Measurements from ENCODE around the gene FGFBP3. TPM values are rescaled to one million over a fixed set of nuclear protein-coding genes. Genes with fewer than 3 reads are reported as not detected.
"Not testable (repeated sequence)": the region's sequence is repeated elsewhere in the genome, so short reads cannot be mapped to it uniquely, and the experiment has no call there.

FGFBP3 gene
- total RNA-seq, 1 donor from 2014 or later = 0.22 TPM

GRCh38 chr10:91907914-91908336 is 1.4 kb downstream of the FGFBP3 start:
- intact Hi-C loops (cut with DNase I) = no loop called here
- DNase-seq (no peak), ATAC-seq (ENCODE audit: poor library complexity) (peak; percentile 3)

GRCh38 chr10:91907033-91907594 is 2.2 kb downstream of the FGFBP3 start:
- DNase-seq (no peak), ATAC-seq (ENCODE audit: poor library complexity) (no peak)
- intact Hi-C loops (cut with DNase I) = no loop called here

DNA sequence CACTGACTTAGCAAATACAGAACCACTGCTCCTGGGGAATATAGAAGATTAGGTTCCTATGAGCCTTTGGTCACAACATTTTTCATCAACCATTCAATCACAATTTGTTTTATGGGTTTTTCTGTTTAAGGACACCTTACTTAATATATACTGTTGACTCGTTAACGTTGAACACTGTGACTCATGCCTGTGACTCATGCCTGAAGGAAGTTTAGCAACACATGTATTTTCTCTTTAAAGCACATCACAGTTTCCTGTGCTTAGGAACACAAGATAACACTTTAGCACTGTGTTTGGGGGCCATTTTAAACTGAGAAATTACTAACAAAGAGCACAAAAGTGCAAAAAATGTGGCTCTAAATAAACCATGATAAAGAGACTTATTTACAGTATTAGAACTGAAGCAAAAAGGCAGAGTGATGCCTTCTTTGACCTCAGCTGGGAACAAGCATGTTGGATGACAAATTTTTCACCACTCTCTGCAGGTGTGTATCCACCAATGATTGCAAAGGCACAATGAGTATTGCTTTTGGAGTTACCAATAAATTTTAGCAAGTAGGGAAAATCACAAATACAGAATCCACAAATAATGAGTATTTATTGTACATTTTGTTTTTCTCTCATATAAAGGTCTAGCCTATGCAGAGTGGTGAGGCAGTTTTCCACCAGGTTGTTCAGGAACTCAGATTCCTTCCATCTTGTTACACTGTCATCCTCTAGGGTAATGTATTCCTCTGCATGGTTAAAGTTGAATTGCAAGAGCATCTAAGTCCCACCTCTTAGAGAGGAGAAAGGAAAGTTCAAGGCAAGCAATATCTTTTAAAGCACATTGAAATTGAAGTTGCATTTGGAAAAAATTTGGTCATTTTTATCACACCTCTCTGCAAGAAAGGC is 7.3 kb downstream of the FGFBP3 start:
- ATAC-seq (ENCODE audit: poor library complexity) = peak; percentile 49
- intact Hi-C loops (cut with DNase I) = no loop called here
- no peak for DNase-seq

GRCh38 chr10:91897421-91897820 is 11.9 kb downstream of the FGFBP3 start:
- ATAC-seq (ENCODE audit: poor library complexity) (no peak), DNase-seq (no peak)
- intact Hi-C loops (cut with DNase I) = no loop called here

DNA sequence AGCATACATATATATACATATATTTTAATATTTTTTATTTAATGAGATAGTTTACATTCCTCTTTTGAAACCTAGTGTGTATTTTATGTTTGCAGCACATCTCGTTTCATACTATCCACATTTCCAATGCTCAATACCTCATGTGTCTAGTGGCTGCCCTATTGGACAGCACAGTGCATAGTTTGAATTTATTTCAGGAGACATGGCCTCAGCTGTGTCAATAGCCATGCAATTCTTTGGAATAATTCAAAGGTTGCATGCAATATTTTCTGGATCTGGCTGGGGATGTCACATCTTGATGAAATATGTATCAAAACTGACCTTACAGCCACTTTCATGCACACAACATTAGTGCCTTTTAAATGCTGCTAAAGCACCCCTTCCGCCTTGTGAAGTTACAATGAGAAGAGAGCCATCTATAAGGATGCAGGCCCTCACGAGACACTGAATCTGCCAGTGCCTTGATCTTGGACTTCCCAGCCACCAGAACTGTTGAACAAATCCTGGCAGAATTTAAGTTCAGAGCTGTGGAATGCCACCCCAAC is 13.0 kb downstream of the FGFBP3 start:
- ATAC-seq (ENCODE audit: poor library complexity) = no peak
- no peak for DNase-seq
- intact Hi-C loops (cut with DNase I) = no loop called here

GRCh38 chr10:91894261-91894685 is 15.0 kb downstream of the FGFBP3 start:
- ATAC-seq (ENCODE audit: poor library complexity); intact Hi-C loops (cut with DNase I); DNase-seq: not testable (repeated sequence)

- no peak for ATAC-seq (ENCODE audit: poor library complexity)
- intact Hi-C loops (cut with DNase I) = no loop called here
- no peak for DNase-seq
These were observed 16.2 kb downstream of the FGFBP3 start for GRCh38 chr10:91893051-91893450.

- ATAC-seq (ENCODE audit: poor library complexity) (no peak), DNase-seq (no peak)
- intact Hi-C loops (cut with DNase I) = no loop called here
These were observed 17.9 kb downstream of the FGFBP3 start for GRCh38 chr10:91891125-91892001.

DNA sequence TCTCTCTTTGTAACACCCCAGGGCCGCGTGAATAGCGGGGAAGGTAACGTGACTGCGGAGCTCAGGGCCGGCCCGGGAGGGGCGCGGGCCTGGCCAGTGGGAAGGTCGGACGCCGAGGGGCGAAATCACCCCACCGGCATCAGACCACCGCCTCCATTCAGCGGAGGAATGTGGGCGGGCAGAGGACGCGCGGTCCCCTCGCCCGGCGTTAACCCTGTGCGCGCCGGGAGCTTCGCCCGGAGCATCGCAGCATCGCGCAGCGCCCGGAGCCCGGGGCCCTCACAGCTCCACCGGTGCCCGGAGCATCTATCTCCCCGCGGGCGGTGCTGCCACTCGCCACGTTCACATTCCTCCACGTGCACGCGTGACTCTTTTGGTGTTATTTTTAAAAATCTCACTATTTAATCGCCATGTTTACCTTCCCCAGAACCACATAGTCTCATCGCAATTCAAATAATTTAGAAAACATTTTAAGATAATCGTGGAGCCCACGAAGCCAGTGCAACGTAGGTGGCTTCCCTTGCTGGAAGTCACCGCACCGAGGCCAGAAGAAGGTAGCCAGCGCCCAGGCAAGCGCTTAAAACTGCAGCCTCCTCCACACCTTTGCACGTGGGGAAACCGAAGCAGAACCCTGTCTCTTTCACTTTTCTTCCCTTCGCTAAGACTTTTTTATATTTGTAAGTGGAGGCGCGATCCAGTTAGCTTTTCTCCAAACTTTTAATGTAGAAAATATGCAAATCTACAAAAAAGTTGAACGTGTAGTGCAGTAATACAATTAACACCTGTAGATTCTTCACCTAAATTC is 21.8 kb downstream of the FGFBP3 start:
- intact Hi-C loops (cut with DNase I) = no loop called here
- peak; percentile 54 for ATAC-seq (ENCODE audit: poor library complexity)
- DNase-seq = no peak

- no peak for DNase-seq
- intact Hi-C loops (cut with DNase I) = no loop called here
- no peak for ATAC-seq (ENCODE audit: poor library complexity)
These were observed 22.4 kb downstream of the FGFBP3 start for GRCh38 chr10:91886954-91887271.

- intact Hi-C loops (cut with DNase I) = no loop called here
- DNase-seq (no peak), ATAC-seq (ENCODE audit: poor library complexity) (no peak)
These were observed 23.8 kb downstream of the FGFBP3 start for GRCh38 chr10:91885362-91886079.

DNA sequence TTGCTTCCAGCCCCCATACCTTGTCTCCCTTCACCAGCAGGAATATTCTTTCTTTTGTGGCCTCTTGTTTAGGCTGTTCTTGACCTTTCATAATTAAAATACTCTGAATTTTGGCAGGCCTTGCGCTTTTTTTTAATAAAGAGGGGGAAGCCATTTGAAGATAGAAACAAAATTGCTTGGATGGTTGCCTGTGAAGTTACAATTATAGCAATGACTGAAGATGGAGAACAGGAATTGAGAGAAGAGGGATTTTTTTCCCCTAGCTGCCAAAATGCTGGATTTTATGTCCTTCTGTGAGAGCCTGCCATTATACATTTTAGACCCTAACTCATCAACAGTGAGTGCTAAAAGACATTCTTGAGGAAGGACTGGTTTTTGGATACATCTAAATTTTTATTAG is 24.8 kb downstream of the FGFBP3 start:
- ATAC-seq (ENCODE audit: poor library complexity) (no peak), DNase-seq (no peak)
- intact Hi-C loops (cut with DNase I) = no loop called here

DNA sequence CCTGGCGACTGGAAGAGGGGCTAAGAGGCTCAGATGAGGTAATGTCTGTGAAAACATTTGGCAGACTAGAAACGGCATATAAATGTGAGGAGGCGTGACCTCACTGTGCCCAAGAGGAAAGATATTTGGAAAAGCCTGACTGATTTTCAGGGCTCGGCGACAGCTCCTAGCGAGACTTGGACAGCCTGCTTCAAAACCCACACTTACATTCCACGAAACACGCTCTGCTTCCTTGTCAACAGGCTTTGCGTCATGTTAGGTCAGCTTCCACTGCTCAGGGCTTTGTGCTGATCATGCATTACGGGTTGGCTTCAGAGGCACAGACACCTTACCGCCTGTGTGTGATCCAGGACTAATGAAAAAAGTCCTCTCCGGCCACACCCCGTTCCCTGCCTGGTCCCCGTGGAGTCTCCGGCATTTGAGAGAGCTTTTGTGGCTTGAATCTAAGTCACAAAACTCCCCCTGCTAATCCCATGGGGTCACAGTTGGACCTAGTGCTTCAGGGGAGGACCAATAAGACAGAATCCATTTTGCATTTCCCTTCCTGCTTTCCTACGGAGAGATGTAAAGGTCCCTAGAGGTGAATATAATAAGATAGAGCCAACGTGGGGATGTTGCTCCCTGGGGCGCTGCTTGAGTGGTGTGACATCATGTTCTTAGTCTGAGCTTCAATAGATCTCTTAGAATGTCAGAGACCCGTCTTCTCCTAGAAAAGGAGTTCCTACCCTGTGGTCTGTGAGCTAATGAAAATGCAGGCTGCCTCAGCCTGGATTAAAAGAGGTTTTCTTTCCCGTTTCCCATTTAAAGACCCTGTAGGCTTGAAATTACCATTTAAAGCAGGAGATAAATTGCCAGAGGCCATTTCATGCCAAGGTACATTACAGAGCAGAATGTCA is 25.5 kb downstream of the FGFBP3 start:
- intact Hi-C loops (cut with DNase I) = no loop called here
- no peak for DNase-seq
- ATAC-seq (ENCODE audit: poor library complexity) = peak; percentile 85

DNA sequence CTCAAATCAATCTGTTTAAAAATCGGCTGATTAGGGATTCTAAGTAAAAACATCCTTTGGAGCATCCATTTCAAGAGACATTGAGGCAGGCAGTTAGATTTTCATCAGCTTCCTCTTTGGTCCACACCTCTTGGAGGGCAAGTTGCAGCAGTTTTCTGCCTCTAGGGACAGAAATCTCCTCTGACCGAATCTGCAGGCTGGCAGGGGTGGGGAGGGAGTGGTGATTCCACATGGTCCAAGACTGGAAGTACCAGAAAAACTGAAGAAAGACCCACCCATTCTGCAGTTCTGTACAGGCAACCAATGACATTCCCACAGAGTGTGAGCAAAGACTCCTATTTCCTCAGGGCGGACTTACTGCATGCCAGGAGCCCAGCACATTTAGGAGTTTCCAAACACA is 29.0 kb downstream of the FGFBP3 start:
- intact Hi-C loops (cut with DNase I) = no loop called here
- DNase-seq (no peak), ATAC-seq (ENCODE audit: poor library complexity) (peak; percentile 23)

DNA sequence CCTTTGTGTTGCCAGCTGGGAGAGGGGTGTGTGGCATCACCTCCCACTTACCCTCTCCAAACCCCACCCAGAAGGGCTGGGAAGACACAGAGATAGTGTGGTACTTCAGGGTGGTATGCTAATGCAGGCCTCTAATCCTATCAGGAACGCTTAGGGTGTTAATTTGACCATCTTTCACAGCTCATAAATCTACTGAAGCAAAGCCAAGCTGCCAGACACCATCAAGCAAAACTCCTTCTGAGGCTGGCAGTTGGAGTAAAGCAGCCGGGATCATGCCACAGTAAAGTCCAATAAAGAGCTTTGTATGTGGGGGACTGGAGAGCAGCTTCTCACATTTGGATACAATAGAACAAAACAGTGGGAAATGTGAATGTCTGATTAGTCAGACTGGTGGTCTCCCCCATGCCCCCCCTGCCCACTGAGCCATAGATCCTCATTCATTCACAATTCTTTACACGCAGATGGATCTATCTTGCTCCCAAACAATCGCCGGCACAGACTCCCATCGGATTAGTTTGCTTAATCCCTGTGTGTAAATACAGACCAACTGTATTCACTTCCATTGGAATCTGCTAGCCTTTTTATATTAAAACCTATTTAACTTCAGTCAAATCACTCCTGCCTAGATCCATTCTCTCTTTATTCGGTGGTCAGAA is 29.6 kb downstream of the FGFBP3 start:
- no peak for ATAC-seq (ENCODE audit: poor library complexity)
- intact Hi-C loops (cut with DNase I) = no loop called here
- no peak for DNase-seq

- DNase-seq (no peak), ATAC-seq (ENCODE audit: poor library complexity) (no peak)
- intact Hi-C loops (cut with DNase I) = no loop called here
These were observed 33.5 kb downstream of the FGFBP3 start for GRCh38 chr10:91875779-91876178.
